Ascending aorta (tissue), 2 donors: ENCODE results near the gene ZNF189. TPM values are rescaled to one million over a fixed set of nuclear protein-coding genes. Genes with fewer than 3 reads are reported as not detected.

Experiments
- DNase-seq, 2 donors: peaks; one replicate each; pipeline ENCODE4 v3.0.0-alpha.2; 2019; ENCODE audit warnings: low spot score in 2 of 2
- H3K27ac ChIP-seq, 2 donors: fragments of 200-600 bp; sonication (generic); one replicate each; pipeline ENCODE4 v1.5.1; 2016 to 2017; ENCODE audit warnings: mild to moderate bottlenecking in 1 of 2
- H3K27me3 ChIP-seq: fragments of 200-600 bp; sonication (generic); one replicate; pipeline ENCODE4 v1.5.1; 2017
- H3K36me3 ChIP-seq, 2 donors: fragments of 200-600 bp; sonication (generic); one replicate each; pipeline ENCODE4 v1.5.1; 2016
- H3K4me1 ChIP-seq, 2 donors: fragments of 200-600 bp; sonication (generic); one replicate each; pipeline ENCODE4 v1.5.1; 2016 to 2017; ENCODE audit warnings: mild to moderate bottlenecking in 1 of 2
- H3K4me3 ChIP-seq, 2 donors: fragments of 200-600 bp; sonication (generic); one replicate each; pipeline ENCODE4 v1.5.1; 2016 to 2017; ENCODE audit warnings: mild to moderate bottlenecking in 1 of 2
- H3K9me3 ChIP-seq, 2 donors: fragments of 200-600 bp; sonication (generic); one replicate each; pipeline ENCODE4 v1.5.1; 2016
- intact Hi-C: fragments of 100-400 bp; cut with DNase I; formaldehyde crosslinking; loops from one replicate; pipeline ENCODE4 v1.15.1; 2023
- total RNA-seq: library from RNA; depleted of rRNA; stranded (reverse); fragments of >200 nt; gene quantifications from one replicate; pipeline ENCODE4 v1.1.0, GENCODE V29; 2016
- TF ChIP-seq, protein P1 (sequence below), 3 experiments: fragments of 200-600 bp in 2 of 3; fragments of 450-650 bp in 1 of 3; sonication (generic) in 2 of 3; IDR thresholded peaks; one replicate each; pipeline ENCODE4 v1.5.1; 2016 to 2019; ENCODE audit warnings: antibody characterized with exemption in 3 of 3, mild to moderate bottlenecking in 1 of 3, moderate library complexity in 1 of 3

ZNF189 gene
- total RNA-seq, 1 donor from 2014 or later, result 30.4 TPM

DNA sequence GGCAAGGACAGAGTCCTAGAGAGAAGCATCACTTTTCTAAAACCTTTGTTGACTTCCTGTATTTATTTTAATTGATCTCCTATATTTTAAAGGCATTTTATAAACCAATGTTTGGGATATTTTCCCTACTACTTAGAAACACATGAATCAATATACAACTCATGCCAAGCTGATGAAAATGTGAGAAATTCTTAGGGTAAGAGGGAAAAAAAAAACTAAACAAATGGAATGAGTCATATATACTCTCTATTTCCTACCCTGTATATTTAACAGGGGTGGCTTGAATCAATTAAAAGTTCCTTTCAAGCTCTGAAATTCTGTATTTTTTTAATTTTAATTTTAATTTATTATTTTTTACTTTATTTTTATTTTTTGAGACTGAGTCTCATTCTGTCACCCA, 33.5 kb upstream of the ZNF189 start:
- Histone ChIP-seq H3K4me3 (no peak overlapping the region), H3K27me3 (no peaks in the 10 kb centered on the region), H3K9me3 (no peaks in the 10 kb centered on the region), H3K27ac (no peak overlapping the region), H3K4me1 (no peaks in the 10 kb centered on the region), H3K36me3 (no peaks in the 10 kb centered on the region)
- TF ChIP-seq, protein P1, sequence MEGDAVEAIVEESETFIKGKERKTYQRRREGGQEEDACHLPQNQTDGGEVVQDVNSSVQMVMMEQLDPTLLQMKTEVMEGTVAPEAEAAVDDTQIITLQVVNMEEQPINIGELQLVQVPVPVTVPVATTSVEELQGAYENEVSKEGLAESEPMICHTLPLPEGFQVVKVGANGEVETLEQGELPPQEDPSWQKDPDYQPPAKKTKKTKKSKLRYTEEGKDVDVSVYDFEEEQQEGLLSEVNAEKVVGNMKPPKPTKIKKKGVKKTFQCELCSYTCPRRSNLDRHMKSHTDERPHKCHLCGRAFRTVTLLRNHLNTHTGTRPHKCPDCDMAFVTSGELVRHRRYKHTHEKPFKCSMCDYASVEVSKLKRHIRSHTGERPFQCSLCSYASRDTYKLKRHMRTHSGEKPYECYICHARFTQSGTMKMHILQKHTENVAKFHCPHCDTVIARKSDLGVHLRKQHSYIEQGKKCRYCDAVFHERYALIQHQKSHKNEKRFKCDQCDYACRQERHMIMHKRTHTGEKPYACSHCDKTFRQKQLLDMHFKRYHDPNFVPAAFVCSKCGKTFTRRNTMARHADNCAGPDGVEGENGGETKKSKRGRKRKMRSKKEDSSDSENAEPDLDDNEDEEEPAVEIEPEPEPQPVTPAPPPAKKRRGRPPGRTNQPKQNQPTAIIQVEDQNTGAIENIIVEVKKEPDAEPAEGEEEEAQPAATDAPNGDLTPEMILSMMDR (IDR thresholded peaks at IDR 0.05), result no peak
- DNase-seq, result no peak
- intact Hi-C loops, result no loop called here

DNA sequence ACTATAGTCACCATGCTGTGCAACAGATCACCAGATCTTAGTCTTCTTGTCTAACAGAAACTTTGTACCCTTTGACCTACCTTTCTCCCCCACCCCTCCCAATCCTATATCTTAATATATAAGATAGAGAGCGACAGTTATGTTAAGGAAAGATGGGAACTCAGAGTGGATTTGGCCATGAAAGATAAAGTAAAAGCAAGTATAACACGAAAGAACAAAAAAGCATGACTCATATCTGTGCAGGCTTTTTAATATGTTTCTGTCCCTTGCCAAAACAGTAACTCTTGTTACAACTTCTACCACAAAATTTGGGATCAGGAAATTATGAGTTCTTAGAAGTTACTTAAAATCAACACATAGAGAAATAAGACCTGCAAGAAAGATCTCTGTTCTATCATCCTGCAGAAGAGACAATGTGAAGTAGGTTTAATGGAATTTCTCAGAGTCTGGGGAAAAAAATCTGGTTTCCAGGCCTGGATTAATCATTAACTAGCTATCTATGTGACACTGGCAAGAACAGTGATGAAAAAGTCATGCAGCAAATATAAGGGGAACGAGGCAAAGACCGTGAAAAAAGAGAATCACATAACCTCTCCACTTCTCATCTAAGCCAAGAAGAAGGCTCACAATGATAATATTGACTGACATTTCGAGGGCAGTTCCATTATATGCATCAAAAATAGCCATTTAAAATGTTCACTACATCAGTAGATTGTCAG, 32.5 kb upstream of the ZNF189 start:
- intact Hi-C loops, result no loop called here
- no peaks in the 10 kb centered on the region for H3K9me3 ChIP-seq
- no peak overlapping the region for H3K4me3 ChIP-seq
- TF ChIP-seq, protein P1 (IDR thresholded peaks at IDR 0.05), result no peak
- H3K4me1 ChIP-seq, result no peaks in the 10 kb centered on the region
- no peaks in the 10 kb centered on the region for H3K36me3 ChIP-seq
- H3K27me3 ChIP-seq, result no peaks in the 10 kb centered on the region
- no peak for DNase-seq
- no peak overlapping the region for H3K27ac ChIP-seq

DNA sequence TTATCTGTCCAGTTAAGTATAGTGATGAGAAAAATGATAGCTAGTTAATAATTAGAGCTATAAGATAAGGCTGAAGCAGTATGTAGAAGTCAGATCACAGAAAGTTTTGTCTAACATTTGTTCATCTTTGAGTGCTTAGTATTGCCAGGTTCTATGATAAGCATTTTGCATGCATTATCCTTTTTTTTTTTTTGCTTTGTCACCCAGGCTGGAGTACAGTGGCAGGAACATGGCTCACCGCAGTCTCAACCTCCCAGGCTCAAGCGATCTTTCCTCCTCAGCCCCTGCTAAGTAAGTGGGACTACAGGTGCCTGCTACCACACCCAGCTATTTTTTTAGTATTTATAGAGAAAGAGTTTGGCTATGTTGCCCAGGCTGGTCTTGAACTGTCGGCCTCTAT, 31.3 kb upstream of the ZNF189 start:
- H3K36me3 ChIP-seq, result no peaks in the 10 kb centered on the region
- no peaks in the 10 kb centered on the region for H3K4me1 ChIP-seq
- TF ChIP-seq, protein P1 (IDR thresholded peaks at IDR 0.05), result no peak
- no peaks in the 10 kb centered on the region for H3K9me3 ChIP-seq
- H3K27me3 ChIP-seq, result no peaks in the 10 kb centered on the region
- no peak for DNase-seq
- no peak overlapping the region for H3K27ac ChIP-seq
- intact Hi-C loops, result no loop called here
- no peak overlapping the region for H3K4me3 ChIP-seq

DNA sequence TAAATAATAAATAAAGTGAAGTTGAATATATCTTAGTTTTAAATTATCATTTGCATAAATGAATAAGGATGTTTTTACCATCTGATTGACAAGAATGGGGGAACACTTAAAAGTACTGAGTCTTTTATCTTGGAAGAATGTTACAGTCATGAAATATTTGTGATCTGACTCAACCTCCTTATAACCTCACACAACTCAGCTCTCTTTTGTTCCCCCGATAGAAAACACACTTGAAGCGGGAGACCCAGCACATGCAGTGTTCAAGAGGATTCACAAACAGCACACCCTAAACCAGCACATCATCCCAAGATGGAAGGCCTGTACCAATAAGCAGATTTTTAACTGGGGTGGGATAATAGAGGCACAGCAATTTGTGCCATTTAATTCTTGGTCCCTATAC, 29.4 kb upstream of the ZNF189 start:
- no peaks in the 10 kb centered on the region for H3K27me3 ChIP-seq
- H3K4me1 ChIP-seq, result no peaks in the 10 kb centered on the region
- no peaks in the 10 kb centered on the region for H3K36me3 ChIP-seq
- H3K9me3 ChIP-seq, result no peaks in the 10 kb centered on the region
- no peak overlapping the region for H3K4me3 ChIP-seq
- intact Hi-C loops, result no loop called here
- TF ChIP-seq, protein P1 (IDR thresholded peaks at IDR 0.05), result no peak
- H3K27ac ChIP-seq, result no peak overlapping the region
- no peak for DNase-seq

DNA sequence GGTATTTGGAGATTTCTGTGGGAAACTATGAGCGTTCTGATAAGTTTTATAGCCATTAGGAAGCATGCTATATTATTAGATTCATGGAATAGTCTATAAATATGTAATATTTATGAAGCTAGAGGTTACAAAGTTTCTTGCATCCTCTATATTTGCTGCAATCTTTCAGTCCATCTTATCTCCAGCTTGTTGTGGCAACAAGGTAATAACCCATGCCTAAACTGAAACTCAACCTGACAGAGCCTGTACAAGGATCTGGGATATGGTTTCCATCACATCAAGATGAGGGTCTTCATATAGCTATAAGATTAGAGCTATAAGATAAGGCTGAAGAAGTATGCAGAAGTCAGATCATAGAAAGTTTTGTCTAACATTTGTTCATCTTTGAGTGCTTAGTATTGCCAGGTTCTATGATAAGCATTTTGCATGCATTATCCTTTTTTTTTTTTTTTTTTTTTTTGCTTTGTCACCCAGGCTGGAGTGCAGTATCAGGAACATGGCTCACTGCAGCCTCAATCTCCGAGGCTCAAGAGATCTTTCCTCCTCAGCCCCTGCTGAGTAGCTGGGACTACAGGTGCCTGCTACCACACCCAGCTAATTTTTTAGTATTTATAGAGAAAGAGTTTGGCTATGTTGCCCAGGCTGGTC, 28.6 kb upstream of the ZNF189 start:
- intact Hi-C loops, result no loop called here
- Histone ChIP-seq H3K36me3 (no peaks in the 10 kb centered on the region), H3K4me3 (no peak overlapping the region), H3K9me3 (no peaks in the 10 kb centered on the region), H3K27me3 (no peaks in the 10 kb centered on the region), H3K4me1 (no peaks in the 10 kb centered on the region), H3K27ac (no peak overlapping the region)
- TF ChIP-seq, protein P1 (IDR thresholded peaks at IDR 0.05), result no peak
- DNase-seq, result no peak
